HTERT RPE-1 (cell line): ENCODE measurements around the gene TMEM52B.
"Not testable (repeated sequence)": the region's sequence is repeated elsewhere in the genome, so short reads cannot be mapped to it uniquely, and the experiment has no call there.

Source experiments
- in situ Hi-C: fragments of 300-500 bp; cut with MboI; formaldehyde crosslinking; loops from 4 replicates; pipeline ENCODE4 v1.14.3; 2020; ENCODE audit warnings: low sequenced_read_pairs

TMEM52B gene

GRCh38 chr12:10170216-10170615, 8.6 kb upstream of the TMEM52B start:
- in situ Hi-C loops, result no loop called here

- in situ Hi-C loops, result no loop called here
Measured at GRCh38 chr12:10171973-10172728, 6.7 kb upstream of the TMEM52B start, which contains the start of gene OLR1. Gene OLR1, minus strand, starts transcription at chr12:10172132. Its CDS starts 55 bp downstream, at chr12:10172077.

- in situ Hi-C loops, result no loop called here
Measured at GRCh38 chr12:10174986-10175614, 3.7 kb upstream of the TMEM52B start.

GRCh38 chr12:10175846-10176636, 2.8 kb upstream of the TMEM52B start:
- in situ Hi-C loops, result no loop called here

GRCh38 chr12:10179776-10180181, 947 bp downstream of the TMEM52B start:
- in situ Hi-C loops, result no loop called here

- in situ Hi-C loops, result no loop called here
Measured at GRCh38 chr12:10182354-10183049, 3.7 kb downstream of the TMEM52B start.

GRCh38 chr12:10184261-10184843, 5.5 kb downstream of the TMEM52B start:
- in situ Hi-C loops, result no loop called here

GRCh38 chr12:10186299-10186698, 7.5 kb downstream of the TMEM52B start:
- in situ Hi-C loops, result no loop called here

- in situ Hi-C loops, result not testable (repeated sequence)
Measured at GRCh38 chr12:10186958-10187357, 8.1 kb downstream of the TMEM52B start.

GRCh38 chr12:10189653-10190052, 10.8 kb downstream of the TMEM52B start:
- in situ Hi-C loops, result no loop called here

GRCh38 chr12:10190558-10191388, 11.9 kb downstream of the TMEM52B start:
- in situ Hi-C loops, result no loop called here

GRCh38 chr12:10191865-10192264, 13.0 kb downstream of the TMEM52B start:
- in situ Hi-C loops, result no loop called here

- in situ Hi-C loops, result no loop called here
Measured at GRCh38 chr12:10194160-10194670, 15.4 kb downstream of the TMEM52B start.

GRCh38 chr12:10196210-10196609, 17.4 kb downstream of the TMEM52B start:
- in situ Hi-C loops, result no loop called here

GRCh38 chr12:10197879-10198278, 19.0 kb downstream of the TMEM52B start:
- in situ Hi-C loops, result no loop called here

- in situ Hi-C loops, result not testable (repeated sequence)
Measured at GRCh38 chr12:10204495-10204894, 25.7 kb downstream of the TMEM52B start.

GRCh38 chr12:10205220-10205807, 26.5 kb downstream of the TMEM52B start:
- in situ Hi-C loops, result no loop called here

GRCh38 chr12:10207136-10207535, 28.3 kb downstream of the TMEM52B start:
- in situ Hi-C loops, result no loop called here

- in situ Hi-C loops, result no loop called here
Measured at GRCh38 chr12:10210225-10210624, 31.4 kb downstream of the TMEM52B start.
